SU-DHL-6 (cell line): Measurements from ENCODE around the gene ADNP2.

Source experiments
- EZH2phosphoT487 ChIP-seq: fragments of 200-600 bp; sonication (generic), shearing (Covaris generic); conservative IDR thresholded peaks from 2 replicates; pipeline ENCODE4 v1.6.1; 2018; ENCODE audit warnings: mild to moderate bottlenecking, antibody characterized with exemption, low read length, moderate library complexity, mixed read lengths
- TF ChIP-seq, protein P1 (sequence below): fragments of 200-600 bp; sonication (generic); IDR thresholded peaks from one replicate; pipeline ENCODE4 v1.5.1; 2017; ENCODE audit warnings: antibody characterized with exemption, mild to moderate bottlenecking, low read length, moderate library complexity; ENCODE audit not compliant: insufficient read depth, poor library complexity, severe bottlenecking

- TF ChIP-seq, protein P1, sequence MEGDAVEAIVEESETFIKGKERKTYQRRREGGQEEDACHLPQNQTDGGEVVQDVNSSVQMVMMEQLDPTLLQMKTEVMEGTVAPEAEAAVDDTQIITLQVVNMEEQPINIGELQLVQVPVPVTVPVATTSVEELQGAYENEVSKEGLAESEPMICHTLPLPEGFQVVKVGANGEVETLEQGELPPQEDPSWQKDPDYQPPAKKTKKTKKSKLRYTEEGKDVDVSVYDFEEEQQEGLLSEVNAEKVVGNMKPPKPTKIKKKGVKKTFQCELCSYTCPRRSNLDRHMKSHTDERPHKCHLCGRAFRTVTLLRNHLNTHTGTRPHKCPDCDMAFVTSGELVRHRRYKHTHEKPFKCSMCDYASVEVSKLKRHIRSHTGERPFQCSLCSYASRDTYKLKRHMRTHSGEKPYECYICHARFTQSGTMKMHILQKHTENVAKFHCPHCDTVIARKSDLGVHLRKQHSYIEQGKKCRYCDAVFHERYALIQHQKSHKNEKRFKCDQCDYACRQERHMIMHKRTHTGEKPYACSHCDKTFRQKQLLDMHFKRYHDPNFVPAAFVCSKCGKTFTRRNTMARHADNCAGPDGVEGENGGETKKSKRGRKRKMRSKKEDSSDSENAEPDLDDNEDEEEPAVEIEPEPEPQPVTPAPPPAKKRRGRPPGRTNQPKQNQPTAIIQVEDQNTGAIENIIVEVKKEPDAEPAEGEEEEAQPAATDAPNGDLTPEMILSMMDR: peak; percentile 95
- no peak for TF ChIP-seq EZH2phosphoT487
These were observed 48.8 kb downstream of the ADNP2 start for GRCh38 chr18:80157708-80158343.
